Measurements from ENCODE around the gene SSR4.

DNA sequence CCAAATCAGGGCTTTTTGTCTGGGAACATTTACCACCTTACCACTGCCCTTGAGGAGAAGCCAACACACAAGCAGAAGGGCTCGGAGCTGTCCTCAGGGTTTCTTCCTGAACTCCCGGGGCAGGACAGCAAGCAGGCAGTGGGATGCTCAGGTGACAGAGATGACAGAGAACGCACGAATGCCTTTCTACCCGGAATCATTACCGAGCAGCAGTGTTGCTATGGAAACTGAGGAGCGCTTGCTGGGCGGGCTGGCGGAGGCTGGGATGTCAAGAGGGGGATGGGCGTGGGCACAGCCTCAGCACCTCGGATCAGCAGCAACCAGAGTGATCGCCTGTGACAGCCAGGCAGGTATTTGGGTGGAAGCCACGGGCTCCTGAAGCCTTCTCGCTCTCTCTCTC lies 17.8 kb downstream of the SSR4 start:
- TF ChIP-seq CTCF (CRISPR knock-in tag; IDR thresholded peaks at IDR 0.05) = no peak
- TF ChIP-seq ZNF629 (CRISPR knock-in tag; conservative IDR thresholded peaks at IDR 0.05) = no peak
- no peak for TF ChIP-seq ZSCAN20 (CRISPR knock-in tag; IDR thresholded peaks at IDR 0.05; ENCODE audit: borderline replicate concordance)
- TF ChIP-seq RERE (CRISPR knock-in tag; IDR thresholded peaks at IDR 0.05; ENCODE audit: low read depth) = no peak
- no peak for TF ChIP-seq CREM (IDR thresholded peaks at IDR 0.05)
- no peak for TF ChIP-seq CREM (CRISPR knock-in tag; IDR thresholded peaks at IDR 0.05)
- TF ChIP-seq CHD4 (IDR thresholded peaks at IDR 0.05; ENCODE audit: borderline replicate concordance, low read length) = no peak
- TF ChIP-seq, protein P1, sequence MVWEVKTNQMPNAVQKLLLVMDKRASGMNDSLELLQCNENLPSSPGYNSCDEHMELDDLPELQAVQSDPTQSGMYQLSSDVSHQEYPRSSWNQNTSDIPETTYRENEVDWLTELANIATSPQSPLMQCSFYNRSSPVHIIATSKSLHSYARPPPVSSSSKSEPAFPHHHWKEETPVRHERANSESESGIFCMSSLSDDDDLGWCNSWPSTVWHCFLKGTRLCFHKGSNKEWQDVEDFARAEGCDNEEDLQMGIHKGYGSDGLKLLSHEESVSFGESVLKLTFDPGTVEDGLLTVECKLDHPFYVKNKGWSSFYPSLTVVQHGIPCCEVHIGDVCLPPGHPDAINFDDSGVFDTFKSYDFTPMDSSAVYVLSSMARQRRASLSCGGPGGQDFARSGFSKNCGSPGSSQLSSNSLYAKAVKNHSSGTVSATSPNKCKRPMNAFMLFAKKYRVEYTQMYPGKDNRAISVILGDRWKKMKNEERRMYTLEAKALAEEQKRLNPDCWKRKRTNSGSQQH (CRISPR knock-in tag; IDR thresholded peaks at IDR 0.05; ENCODE audit: low read depth) = no peak
- no peak for TF ChIP-seq TCF7 (IDR thresholded peaks at IDR 0.05; ENCODE audit: low read depth)
- no peak for TF ChIP-seq PHF8 (CRISPR knock-in tag; IDR thresholded peaks at IDR 0.05)
- no peak for TF ChIP-seq DPF2 (CRISPR knock-in tag; IDR thresholded peaks at IDR 0.05; ENCODE audit: borderline replicate concordance, low read depth)
